NCI-H748 (cell line): Measurements from ENCODE around the gene IL1F10.

Experiments
- DNase-seq: peaks from one replicate; lab custom pipeline; 2025; ENCODE audit not compliant: unreplicated experiment; lab: John Stamatoyannopoulos, UW

IL1F10 gene, protein sequence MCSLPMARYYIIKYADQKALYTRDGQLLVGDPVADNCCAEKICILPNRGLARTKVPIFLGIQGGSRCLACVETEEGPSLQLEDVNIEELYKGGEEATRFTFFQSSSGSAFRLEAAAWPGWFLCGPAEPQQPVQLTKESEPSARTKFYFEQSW

DNA sequence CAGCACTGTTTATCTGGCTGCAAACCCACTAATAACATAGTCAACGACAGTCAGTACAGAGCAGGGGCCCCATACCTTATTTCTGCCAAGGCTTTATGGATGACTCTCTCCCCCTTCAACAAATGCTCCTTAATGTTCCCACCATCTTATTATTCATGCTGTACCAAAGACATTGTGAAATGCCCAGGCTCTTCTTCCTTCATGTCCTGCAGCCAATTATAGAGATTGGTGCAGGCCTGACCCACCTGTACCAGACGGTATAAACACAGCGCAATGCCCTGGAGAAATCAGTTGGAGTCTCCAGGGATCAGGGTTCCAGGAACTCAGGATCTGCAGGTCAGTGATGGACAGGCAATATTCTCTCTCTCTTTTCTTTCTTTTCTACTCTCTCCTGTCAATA is at the start of gene IL1F10:
IL1F10 (plus strand) TSS at position 290 of the 400 bp plus-strand sequence. CDS start 4,769 bp downstream, outside the sequence.
- DNase-seq: no peak

DNA sequence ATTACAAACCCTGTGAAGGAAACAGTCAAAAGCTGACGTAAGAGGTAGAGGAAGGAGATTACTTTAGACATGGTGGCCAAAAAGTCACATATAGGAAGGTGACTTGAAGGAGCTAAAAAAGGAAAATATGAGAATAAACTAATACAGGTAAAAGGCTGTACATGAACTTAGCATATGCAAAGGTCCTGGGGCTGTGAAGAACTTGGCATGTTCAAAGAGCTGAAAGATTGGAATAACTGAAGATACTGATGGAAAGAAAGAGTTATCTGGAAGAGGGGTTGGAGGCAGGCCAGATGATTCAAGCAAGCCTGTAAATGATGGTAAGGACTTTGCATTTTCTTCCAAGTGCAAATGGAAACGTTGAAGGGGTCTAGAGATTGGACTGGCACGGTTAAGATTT is 49.3 kb upstream of the IL1F10 start:
- DNase-seq: no peak

DNA sequence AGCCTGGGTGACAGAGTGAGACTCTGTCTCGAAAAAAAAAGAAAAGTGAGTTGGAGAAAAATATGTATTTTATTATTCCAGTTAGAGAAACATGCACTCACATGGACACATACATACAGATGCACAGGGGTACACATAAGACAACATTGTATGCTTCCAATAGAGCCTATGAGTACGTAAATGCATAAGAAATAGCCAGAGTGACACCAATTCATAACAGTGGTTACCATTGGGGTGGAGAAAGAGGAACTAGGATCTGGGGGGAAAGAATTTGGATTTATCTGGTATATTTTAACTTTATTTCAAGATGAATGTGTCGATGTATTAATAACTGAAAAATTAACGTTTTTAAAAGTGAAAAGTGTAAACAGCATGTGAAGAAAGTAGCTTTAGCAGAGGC is 46.5 kb upstream of the IL1F10 start:
- DNase-seq: no peak

DNA sequence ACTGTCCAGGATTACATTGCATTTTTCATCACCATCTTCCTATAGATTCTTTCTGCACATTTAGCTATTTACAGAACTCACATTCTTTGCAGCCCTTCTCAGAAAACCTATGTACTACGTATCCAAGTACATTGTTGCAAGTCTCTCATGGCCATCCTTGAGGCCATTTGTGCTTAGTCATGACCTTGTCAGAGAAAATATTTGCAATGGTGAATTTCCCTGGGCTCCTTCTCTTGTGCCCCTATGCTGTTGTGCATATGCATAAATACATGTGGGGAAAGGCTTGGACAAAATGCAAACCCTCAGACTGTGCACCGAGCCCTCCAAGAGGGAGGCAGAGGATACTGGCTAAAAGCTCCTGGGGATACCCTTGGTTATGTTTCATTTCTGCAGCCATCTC is 43.0 kb upstream of the IL1F10 start:
- DNase-seq: no peak

DNA sequence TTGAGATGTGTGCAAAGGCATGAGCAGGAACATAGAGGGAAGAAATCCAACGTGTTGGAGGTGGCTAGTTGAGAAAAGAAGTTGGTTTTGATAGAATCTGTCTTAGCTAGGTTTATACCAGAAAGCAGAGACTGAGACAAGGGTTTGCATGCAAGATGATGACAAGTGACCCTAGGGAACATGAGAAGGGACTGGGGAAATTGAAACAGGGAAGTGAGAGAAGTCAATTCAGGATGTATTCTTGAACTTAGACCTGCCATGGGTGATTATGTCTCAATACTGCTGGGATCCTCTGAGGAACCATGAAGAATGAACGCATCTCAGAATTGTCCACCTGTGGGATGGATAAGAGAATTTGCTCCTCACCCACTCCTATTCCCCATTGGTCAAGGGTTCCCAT is 42.0 kb upstream of the IL1F10 start:
- no peak for DNase-seq

DNA sequence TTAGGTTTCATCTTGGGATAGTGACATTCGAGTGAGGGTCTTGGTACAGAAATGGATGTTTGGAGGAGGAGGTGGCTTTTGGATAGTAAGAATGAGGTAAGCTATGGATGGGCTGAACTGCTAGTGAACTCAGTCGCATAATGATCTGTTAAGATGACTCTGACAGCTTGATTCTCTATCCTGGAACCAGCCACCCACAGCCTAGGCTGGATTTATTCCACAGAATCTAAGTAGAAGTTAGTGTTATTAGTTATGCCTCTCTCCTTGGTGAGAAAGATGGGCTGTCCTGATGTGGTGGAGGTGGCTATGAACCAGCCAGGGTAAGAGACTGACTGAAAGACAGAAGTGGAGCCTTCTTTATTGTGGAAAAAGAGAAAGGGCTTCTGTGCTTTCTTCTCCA is 40.1 kb upstream of the IL1F10 start:
- no peak for DNase-seq

DNA sequence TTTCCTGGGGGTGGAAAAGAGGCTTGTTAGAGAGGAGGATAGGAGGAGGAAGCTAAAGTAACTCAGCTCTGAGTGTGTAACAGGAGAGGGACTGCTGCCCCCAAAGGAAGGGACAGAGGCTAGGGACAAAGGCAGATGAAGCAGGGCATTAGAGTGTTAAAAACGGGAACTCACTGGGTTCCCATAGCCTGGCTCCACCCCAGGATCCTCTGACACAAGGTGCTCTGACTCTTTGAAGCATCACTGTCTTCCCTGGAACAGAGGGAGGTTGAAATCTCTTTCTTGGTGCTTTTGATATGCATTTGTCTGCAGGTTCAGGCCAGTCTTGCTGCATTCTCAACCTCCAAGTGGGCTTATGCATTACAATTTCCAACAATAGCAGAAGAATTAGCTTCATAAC is 39.7 kb upstream of the IL1F10 start:
- DNase-seq: no peak

DNA sequence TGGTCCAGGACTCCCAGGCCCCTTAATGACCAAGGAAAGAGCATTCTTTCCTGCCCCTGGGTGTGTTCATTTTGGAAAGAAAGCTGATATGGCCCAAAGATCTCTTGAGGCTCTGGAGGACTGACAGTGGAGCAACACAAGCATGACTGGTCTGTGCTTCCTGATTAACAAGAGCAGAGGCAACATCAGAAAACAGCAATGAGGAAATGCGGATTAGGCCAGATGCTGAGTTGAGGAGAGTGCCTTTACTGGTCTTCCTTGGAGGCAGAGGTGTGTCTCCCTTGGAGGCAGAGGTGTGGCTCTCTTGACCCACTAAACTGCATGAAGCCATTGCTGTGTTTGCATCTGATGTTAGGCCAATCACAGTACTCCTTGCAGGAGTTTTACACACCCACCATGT is 35.0 kb upstream of the IL1F10 start:
- no peak for DNase-seq

DNA sequence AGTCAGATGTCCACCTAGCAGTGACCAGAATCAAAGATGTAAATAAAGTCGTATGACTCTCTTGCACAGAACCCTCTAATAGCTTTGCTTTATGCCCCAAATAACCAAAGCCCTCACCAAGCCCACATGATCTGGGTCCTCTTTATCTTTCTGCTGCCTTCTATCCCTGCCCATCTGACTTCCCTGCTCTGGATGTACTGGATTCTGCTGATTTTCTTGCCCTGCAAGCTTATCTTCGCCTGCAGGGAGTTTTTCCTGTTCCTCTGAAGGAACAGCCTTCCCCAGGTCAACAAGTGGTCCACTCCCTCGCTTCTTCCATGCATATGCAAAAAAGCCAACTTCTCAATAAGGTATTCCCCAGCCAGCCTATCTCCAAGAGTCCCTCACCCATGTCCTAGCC is 33.8 kb upstream of the IL1F10 start:
- no peak for DNase-seq

DNA sequence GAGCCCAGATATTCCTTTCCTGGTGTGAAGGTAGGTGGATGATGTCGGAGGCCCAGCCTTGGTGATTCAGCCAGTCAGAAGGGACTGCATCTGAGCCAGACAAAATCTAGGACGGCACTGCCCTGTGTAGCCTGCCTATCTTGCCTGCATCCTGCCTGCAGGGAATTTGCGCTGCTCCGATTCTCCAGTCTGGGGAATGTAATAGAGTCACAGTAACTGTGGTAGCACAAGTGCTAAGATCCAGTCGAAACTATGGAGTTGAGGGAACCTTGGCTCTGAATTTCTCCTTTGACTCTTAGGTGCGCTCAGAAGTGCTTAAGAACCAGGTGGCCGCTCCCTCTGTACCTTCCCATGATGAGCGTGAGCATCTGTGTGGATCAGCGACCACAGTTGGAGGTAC is 31.0 kb upstream of the IL1F10 start:
- DNase-seq: no peak

DNA sequence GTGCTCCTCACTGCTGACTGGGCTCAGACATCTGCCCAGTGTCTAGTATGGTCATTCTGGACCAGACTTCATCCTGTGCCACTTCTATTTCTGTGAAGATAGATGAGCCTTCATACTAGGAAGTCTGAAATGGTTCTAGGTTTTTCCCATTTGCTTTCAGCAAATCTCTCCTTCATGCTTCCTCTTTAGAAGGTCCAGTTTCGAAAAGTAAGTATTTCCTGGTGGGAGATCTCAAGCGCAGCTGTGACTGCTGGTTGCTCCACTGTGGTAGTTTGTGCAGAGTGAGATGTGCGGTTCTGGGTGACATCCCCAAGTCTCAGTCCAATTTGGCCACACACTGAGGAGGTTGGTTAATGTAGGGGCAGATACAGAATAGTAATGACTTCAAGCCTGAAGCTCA is 29.5 kb upstream of the IL1F10 start:
- no peak for DNase-seq

DNA sequence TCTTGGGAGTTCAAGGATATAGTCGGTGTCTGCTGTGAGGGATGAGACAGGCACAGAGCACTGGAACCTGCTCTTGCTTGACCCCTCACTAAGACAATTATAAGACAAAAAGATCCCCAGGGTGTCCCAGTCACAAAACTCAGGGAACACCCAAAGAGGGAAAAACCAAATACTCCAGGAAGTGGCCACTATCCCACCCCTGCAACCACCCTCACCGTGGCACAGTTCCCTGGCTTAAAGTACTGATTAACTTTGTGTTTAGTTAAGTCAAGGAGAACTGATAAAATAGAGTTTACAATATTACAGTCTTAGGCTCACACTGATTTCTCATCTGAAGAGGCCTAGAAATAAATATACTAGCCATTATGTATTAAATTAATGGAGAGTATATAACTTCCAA is 28.6 kb upstream of the IL1F10 start:
- no peak for DNase-seq

DNA sequence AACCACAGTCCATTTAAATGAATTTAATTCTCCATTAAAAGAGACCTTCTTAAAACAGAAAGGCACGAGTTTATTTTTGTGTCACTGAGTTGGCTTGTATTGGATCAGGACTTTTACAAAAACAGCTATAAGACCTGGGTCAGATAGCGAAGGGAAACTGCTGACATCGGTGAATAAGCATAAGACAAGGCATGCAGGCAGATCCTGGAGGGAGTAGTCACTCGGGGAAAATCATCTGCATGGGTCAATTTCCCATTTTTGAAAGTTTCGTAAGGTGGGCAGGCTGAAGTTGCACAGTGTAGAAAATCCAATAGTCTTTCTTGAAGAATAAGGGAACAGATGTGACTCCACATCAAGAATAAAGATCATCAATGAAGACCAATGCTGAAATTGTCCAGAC is 28.1 kb upstream of the IL1F10 start:
- DNase-seq: no peak

DNA sequence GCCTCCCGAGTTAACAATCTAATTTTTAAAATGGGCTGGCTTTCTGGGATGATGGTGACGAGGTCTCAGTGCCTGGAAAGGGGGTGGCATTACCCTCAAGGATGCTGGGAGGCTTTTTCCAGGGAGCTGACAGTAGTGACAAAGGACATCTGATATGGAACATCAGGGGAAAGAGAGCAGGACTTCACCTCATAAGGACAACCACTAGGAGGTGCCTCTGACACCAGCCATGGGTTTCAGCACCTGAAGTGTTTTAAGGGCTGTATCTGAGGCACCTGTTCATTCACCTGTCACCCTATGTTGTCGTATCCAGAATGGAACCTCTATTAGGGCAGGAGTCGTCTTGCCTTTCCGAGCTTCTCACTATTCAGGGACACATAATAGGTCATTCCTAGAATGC is 25.9 kb upstream of the IL1F10 start:
- peak; percentile 7 for DNase-seq

DNA sequence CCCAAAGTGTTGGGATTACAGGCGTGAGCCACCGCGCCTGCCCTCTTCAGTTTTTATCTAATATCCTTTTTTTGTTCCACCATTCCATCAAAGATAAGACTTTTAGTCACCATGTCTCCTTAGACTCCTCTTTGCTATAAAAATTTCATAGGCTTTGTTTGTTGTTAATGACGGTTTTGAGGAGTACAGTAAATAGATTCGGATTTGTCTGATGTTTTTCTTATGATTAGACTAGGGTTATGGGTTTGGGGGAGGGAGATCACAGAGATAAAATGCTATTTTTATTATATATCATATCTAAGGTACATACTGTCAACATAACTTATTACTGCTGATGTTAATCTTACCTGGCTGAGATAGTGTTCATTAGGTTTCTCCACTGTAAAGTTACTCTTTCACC is 21.3 kb upstream of the IL1F10 start:
- DNase-seq: no peak

DNA sequence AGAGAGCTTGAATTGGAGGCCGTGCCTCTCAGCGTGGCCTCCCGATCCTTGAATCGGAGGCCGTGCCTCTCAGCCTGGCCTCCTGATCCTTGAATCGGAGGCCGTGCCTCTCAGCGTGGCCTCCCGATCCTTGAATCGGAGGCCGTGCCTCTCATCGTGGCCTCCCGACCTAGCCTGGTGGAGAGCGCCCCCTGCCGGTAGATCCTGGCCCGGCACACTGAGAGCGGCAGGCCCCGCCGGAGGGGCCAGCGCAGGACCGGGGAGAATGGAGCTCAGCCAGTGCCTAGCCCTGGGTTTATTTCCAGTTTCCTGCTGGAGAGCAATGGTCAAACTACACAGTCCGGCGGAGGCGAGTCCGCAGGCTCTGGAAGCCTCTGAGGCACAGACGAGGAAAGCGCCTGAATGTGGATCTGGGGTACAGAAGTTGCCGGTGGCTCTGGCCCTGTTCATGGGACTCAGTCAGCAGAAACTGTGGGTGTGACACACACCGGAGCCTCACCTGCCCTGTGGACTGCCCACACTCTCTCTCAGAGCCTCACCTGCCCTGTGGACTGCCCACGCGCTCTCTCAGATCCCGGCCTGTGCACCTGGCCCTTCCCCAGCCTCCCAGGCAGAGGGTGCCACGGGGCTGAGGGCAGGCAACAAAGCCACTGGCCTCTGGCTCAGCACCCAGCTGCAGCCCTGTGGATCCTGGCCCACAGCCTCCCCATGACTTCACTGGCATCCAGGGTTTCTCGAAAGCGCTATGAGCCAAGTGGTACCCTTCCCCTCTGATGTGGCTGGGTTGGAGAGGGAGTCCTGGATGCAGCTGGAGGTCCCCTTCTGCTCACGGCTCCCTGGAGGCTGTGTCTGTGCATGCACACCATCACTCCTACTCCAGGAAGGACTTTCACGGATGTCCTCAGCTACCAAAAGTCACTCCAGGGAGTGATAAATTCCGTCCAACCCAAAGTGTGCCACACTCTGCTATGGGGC is 16.6 kb upstream of the IL1F10 start:
- DNase-seq: no peak

DNA sequence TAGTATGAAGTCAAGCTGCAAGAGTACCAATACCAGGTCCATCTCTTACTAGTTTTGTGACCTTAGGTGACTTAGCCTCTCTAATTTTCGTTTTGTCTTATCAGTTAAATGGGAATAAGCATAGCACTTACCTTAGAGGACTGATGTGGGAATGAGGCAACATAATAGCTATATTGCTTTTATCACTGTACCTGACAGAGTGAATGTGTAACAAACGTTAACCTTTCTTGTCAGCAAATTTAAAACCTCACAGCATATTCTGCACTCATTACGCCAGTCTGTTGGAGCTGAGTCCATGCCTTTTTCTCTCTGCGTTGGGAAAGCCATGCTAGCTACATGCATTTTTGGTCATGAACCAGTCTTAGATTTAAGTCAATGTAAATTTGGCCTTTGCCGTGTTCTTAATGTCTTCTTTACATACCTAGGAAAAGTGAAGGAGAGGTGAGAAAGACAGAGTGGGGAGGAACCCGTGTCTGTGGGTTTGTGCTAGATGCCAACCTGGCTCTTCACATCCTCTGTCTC is 15.3 kb upstream of the IL1F10 start, which contains the start of gene IL36B:
IL36B (minus strand) TSS at position 472 of the 522 bp plus-strand sequence.
- DNase-seq: no peak

DNA sequence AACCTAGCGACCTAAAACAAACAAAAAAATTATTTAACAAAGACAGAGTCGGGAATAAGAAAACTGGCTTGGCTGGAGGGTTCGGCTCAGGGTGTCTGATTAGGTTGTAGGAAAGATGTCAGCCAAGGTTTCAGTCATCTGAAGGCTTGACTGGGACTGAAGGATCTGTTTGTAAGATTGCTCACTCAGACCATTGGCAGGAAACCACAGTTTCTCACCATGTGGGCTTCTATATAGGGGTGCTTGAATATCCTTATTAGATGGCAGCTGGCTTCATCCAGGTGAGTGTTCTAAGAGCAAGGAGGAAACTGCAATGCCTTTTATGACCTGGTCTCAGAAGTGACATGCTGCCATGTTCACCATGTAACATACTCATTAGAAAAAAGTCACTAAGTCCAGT is 14.1 kb upstream of the IL1F10 start:
- DNase-seq: no peak

DNA sequence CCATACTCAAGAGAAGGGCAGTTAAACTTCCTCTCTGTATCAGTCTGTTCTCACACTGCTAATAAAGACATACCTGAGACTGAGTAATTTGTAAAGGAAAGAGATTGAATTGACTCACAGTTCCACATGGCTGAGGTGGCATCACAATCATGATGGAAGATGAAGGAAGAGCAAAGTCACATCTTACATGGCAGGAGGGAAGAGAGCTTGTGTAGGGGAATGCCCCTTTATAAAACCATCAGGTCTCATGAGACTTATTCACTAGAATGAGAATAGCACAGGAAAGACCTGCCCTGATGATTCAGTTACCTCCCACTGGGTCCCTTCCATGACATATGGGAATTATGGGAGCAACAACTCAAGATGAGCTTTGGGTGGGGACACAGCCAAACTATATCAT is 13.7 kb upstream of the IL1F10 start:
- DNase-seq: no peak

DNA sequence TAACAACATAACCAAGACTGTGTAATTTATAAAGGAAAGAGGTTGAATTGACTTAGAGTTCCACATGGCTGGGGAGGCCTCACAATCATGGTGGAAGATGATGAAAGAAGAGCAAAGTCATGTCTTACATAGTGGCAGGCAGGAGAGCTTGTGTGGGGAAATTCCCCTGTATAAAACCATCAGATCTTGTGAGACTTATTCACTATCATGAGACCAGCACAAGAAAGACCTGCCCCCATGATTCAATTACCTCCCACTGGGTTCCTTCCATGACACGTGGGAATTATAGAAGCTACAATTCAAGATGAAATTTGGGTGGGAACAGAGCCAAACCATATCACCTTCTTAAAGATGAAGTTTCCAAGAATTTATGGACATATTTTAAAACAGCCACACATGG is 11.2 kb upstream of the IL1F10 start:
- no peak for DNase-seq

DNA sequence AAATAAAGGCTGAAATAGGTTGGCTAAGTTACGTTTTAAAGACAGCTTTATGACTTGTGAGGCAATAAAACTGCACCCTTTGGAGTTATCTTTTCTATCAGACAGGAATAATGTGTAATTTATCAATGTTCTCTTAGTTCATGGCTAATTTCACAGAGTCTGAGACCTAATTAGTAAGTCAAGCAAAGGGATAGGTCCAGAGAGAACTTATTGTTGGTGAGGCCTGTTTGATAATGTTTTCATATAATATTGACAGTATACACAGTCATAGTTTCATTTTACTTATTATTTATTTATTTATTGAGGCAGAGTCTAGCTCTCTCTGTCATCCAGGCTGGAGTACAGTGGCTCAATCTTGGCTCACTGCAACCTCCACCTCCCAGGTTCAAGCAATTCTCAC is 10.7 kb upstream of the IL1F10 start:
- DNase-seq: no peak

DNA sequence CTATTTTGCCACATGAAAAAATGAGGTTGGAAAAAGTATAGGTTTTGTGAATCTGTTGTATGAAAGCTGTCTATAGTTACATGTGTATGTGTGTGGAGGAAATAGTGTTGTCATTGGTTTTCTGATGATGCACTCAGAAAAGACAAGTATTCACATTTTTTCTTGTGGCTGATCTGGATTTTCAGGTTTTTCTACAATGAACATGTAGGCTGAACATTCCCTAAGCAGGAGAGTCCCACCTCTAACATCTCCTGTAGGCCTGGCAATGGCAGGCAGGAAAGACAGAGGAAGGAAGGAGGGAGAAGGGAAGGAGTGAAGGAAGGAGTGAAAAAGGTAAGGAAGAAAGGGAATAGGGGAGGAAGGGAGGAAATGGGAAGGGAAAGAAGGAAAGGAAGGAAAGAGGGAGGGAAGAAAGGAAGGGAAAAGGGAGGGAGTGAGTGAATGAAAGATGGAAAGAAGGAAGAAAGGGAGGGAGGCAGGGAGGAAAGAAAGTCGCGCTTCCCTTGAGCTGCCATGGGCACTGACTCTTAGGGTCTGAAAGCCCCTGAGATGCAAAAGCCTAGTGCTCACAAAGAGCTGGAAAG is 9.3 kb upstream of the IL1F10 start:
- DNase-seq: no peak
